K562 (cell line): Measurements from ENCODE around the gene OMG.

Source experiments
- EGR1 ChIP-seq: fragments of 450-650 bp; conservative IDR thresholded peaks from 2 replicates; pipeline ENCODE4 v1.6.1; 2017; ENCODE audit warnings: mild to moderate bottlenecking
- GTF2F1 ChIP-seq: IDR thresholded peaks from 2 replicates; pipeline ENCODE4 v1.6.1; 2011; ENCODE audit warnings: low read depth, low read length, improper control_type of control experiment
- NCOA1 ChIP-seq: fragments of 450-650 bp; IDR thresholded peaks from 2 replicates; pipeline ENCODE4 v1.6.1; 2016; ENCODE audit warnings: low read depth
- TAF1 ChIP-seq: IDR thresholded peaks from 2 replicates; pipeline ENCODE4 v1.6.1; 2011; ENCODE audit warnings: mild to moderate bottlenecking, low read length, moderate library complexity; ENCODE audit not compliant: insufficient read depth, control insufficient read depth, severe bottlenecking; ENCODE audit errors: extremely low read depth
- TF ChIP-seq, protein P1 (sequence below): sonication (generic); formaldehyde crosslinking; IDR thresholded peaks from 2 replicates; pipeline ENCODE4 v1.9.0; 2022; ENCODE audit warnings: mild to moderate bottlenecking, missing genetic modification reagents

DNA sequence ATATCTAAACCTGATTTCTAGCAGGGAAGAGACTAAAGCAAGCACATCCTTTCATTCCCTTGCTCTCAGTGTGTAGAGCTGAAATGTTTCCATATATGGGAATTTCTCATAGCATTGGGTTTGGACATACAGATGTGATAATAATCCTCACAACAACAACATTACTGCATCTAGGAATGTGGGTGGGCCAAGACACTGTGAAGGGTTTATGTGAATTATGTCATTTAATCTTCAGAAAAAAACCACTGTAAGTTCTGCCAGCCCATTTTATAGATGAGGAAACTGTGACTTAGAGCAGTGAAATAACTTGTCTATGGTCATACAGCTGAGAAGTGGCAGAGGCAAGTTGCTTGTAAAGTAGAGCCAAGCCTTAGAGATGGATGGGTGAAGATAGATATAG lies 5.2 kb downstream of the OMG start:
- TF ChIP-seq EGR1, result no peak
- TF ChIP-seq, protein P1, sequence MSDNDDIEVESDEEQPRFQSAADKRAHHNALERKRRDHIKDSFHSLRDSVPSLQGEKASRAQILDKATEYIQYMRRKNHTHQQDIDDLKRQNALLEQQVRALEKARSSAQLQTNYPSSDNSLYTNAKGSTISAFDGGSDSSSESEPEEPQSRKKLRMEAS, result no peak
- no peak for TF ChIP-seq NCOA1
- TF ChIP-seq TAF1, result no peak
- no peak for TF ChIP-seq GTF2F1
